Smooth muscle cell (in vitro differentiated cells): ENCODE measurements around the gene NLRP6. TPM values are rescaled to one million over a fixed set of nuclear protein-coding genes. Genes with fewer than 3 reads are reported as not detected.

Experiments used
- DNase-seq: peaks from one replicate; lab custom pipeline; 2025; ENCODE audit not compliant: unreplicated experiment; lab: John Stamatoyannopoulos, UW
- H2AFZ ChIP-seq: fragments of 200-600 bp; sonication (generic); 2 replicates; pipeline ENCODE4 v1.6.0; 2016; ENCODE audit warnings: antibody characterized with exemption, low read depth, mild to moderate bottlenecking
- H3F3A ChIP-seq: fragments of 200-600 bp; sonication (generic); 2 replicates; pipeline ENCODE4 v1.6.0; 2017; ENCODE audit warnings: antibody characterized with exemption, low read depth
- H3K27ac ChIP-seq: fragments of 200-600 bp; sonication (generic); 2 replicates; pipeline ENCODE4 v1.5.1; 2016; ENCODE audit warnings: low read depth, mild to moderate bottlenecking
- H3K27me3 ChIP-seq: fragments of 200-600 bp; sonication (generic); 2 replicates; pipeline ENCODE4 v1.6.1; 2016; ENCODE audit warnings: low read depth, mild to moderate bottlenecking
- H3K36me3 ChIP-seq: fragments of 200-600 bp; sonication (generic); 2 replicates; pipeline ENCODE4 v1.5.1; 2016; ENCODE audit warnings: low read depth
- H3K4me1 ChIP-seq: fragments of 200-600 bp; sonication (generic); 2 replicates; pipeline ENCODE4 v1.5.1; 2016; ENCODE audit warnings: low read depth
- H3K4me2 ChIP-seq: fragments of 200-600 bp; sonication (generic); 2 replicates; pipeline ENCODE4 v1.6.0; 2016; ENCODE audit warnings: mild to moderate bottlenecking
- H3K4me3 ChIP-seq: fragments of 200-600 bp; sonication (generic); 2 replicates; pipeline ENCODE4 v1.5.1; 2016; ENCODE audit warnings: mild to moderate bottlenecking
- H3K79me2 ChIP-seq: fragments of 200-600 bp; sonication (generic); 2 replicates; pipeline ENCODE4 v1.6.0; 2016; ENCODE audit warnings: low read depth, mild to moderate bottlenecking
- H3K9ac ChIP-seq: fragments of 200-600 bp; sonication (generic); 2 replicates; pipeline ENCODE4 v1.6.0; 2016; ENCODE audit warnings: low read depth
- H3K9me3 ChIP-seq: fragments of 200-600 bp; sonication (generic); replicated peaks from 2 replicates; pipeline ENCODE4 v1.5.1; 2016; ENCODE audit warnings: low read depth
- H4K20me1 ChIP-seq: fragments of 200-600 bp; sonication (generic); 2 replicates; pipeline ENCODE4 v1.6.0; 2016; ENCODE audit warnings: low read depth
- WGBS: methylation state at CpG from one replicate; pipeline ENCODE4 v1.1.7; 2016; ENCODE audit warnings: low lambda C conversion rate; 5-methylcytosine and 5-hydroxymethylcytosine counted together
- polyA plus RNA-seq: library from polyadenylated mRNA; unstranded; fragments of >200 nt; fragmentation: Nextera tagmentation; extraction: Ambion mirVana; gene quantifications from 2 replicates; pipeline ENCODE4 v1.2.1, GENCODE V29; 2016
- total RNA-seq: library from RNA; depleted of rRNA; stranded (reverse); fragments of >200 nt; gene quantifications from 2 replicates; pipeline ENCODE4 v1.2.3, GENCODE V29; 2014
- TF ChIP-seq, protein P1 (sequence below): fragments of 200-600 bp; sonication (generic); IDR thresholded peaks from 2 replicates; pipeline ENCODE4 v1.5.1; 2017; ENCODE audit warnings: borderline replicate concordance, mild to moderate bottlenecking, antibody characterized with exemption; ENCODE audit not compliant: insufficient read depth, poor library complexity, severe bottlenecking

The NLRP6 gene
- total and polyA plus RNA-seq, 2 experiments from 2014 or later: not detected

GRCh38 chr11:289398-289711, 11.1 kb downstream of the NLRP6 start:
- TF ChIP-seq, protein P1, sequence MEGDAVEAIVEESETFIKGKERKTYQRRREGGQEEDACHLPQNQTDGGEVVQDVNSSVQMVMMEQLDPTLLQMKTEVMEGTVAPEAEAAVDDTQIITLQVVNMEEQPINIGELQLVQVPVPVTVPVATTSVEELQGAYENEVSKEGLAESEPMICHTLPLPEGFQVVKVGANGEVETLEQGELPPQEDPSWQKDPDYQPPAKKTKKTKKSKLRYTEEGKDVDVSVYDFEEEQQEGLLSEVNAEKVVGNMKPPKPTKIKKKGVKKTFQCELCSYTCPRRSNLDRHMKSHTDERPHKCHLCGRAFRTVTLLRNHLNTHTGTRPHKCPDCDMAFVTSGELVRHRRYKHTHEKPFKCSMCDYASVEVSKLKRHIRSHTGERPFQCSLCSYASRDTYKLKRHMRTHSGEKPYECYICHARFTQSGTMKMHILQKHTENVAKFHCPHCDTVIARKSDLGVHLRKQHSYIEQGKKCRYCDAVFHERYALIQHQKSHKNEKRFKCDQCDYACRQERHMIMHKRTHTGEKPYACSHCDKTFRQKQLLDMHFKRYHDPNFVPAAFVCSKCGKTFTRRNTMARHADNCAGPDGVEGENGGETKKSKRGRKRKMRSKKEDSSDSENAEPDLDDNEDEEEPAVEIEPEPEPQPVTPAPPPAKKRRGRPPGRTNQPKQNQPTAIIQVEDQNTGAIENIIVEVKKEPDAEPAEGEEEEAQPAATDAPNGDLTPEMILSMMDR: no peak
- Histone ChIP-seq H3K9me3 (no peaks in the 10 kb centered on the region), H3F3A (no peaks in the 10 kb centered on the region), H2AFZ (no peak overlapping the region), H3K9ac (no peak overlapping the region), H3K4me1 (peaks cover 10% of the 10 kb centered on the region), H3K27ac (no peak overlapping the region), H3K27me3 (no peaks in the 10 kb centered on the region), H3K4me2 (peak overlapping the region; percentile 98), H3K36me3 (no peaks in the 10 kb centered on the region), H3K79me2 (no peaks in the 10 kb centered on the region), H3K4me3 (peak overlapping the region; percentile 85), H4K20me1 (no peaks in the 10 kb centered on the region)
- DNase-seq: no peak
- 49% methylated on average over 7 of the region's 14 CpGs for WGBS

GRCh38 chr11:289712-290620, 11.8 kb downstream of the NLRP6 start:
- Histone ChIP-seq H2AFZ (no peak overlapping the region), H3K4me1 (peaks cover 10% of the 10 kb centered on the region), H3K79me2 (no peaks in the 10 kb centered on the region), H3K4me2 (peak overlapping the region; percentile 98), H3K9me3 (no peaks in the 10 kb centered on the region), H4K20me1 (no peaks in the 10 kb centered on the region), H3K4me3 (peak overlapping the region; percentile 85), H3K36me3 (no peaks in the 10 kb centered on the region), H3K27me3 (no peaks in the 10 kb centered on the region), H3K9ac (no peak overlapping the region), H3K27ac (no peak overlapping the region), H3F3A (no peaks in the 10 kb centered on the region)
- no peak for DNase-seq
- TF ChIP-seq, protein P1: no peak
- 90% methylated on average over 48 of the region's 48 CpGs for WGBS

DNA sequence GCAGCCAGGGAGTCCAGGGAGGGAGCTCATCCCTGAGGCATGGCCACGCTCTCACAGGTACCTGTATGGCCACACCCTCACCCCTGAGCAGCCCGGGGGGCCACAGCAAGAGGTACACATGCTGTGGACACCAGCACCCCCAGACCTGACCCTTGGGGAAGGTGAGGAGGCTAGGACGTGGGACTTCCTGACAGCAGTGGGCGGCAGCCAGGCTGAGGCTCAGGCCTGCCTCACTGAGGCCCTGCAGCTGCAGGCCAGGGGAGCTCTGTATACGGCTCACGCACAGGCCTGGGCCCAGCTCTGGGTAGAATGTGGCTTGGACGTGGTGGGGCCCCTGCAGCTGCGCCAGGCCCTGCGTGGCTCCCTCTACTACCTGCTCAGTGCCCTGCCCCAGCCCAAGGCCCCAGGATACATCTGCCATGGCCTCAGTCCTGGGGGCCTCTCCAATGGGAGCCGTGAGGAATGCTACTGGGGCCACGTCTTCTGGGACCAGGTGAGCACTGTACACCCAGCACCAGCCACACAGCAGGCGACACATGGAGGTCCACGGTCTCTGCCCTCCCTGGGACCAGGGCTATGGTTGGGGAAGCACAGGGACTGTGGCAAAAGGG, 12.5 kb downstream of the NLRP6 start:
- no peak overlapping the region for H2AFZ ChIP-seq
- H3K4me3 ChIP-seq: no peak overlapping the region
- H3F3A ChIP-seq: no peaks in the 10 kb centered on the region
- WGBS: 87% methylated on average over 13 of the region's 13 CpGs
- TF ChIP-seq, protein P1: no peak
- H4K20me1 ChIP-seq: no peaks in the 10 kb centered on the region
- DNase-seq: no peak
- H3K27me3 ChIP-seq: no peaks in the 10 kb centered on the region
- H3K4me1 ChIP-seq: peaks cover 10% of the 10 kb centered on the region
- H3K79me2 ChIP-seq: no peaks in the 10 kb centered on the region
- H3K4me2 ChIP-seq: peak overlapping the region; percentile 98
- H3K9me3 ChIP-seq: no peaks in the 10 kb centered on the region
- no peak overlapping the region for H3K9ac ChIP-seq
- no peaks in the 10 kb centered on the region for H3K36me3 ChIP-seq
- H3K27ac ChIP-seq: no peak overlapping the region
